Activated CD4-positive, alpha-beta memory T cell treated with anti-CD3 and anti-CD28 coated beads, Interleukin-2, amount 10 ng/mL, durations not matched to agents 7 days and 5 days (primary cell): ENCODE measurements around the gene EVC2. TPM values are rescaled to one million over a fixed set of nuclear protein-coding genes. Genes with fewer than 3 reads are reported as not detected.
A peak's percentile ranks its signal among the peaks of the same experiment; 100 is the strongest.

ENCODE experiments used
- CTCF ChIA-PET: fragments of 350-600 bp; sonication (Branson Sonifier 250); formaldehyde crosslinking; loops from one replicate; lab custom pipeline; 2021; ENCODE audit warnings: antibody characterized with exemption, inconsistent platforms; lab: Charles Lee
- POLR2A ChIA-PET: fragments of 350-600 bp; sonication (Branson Sonifier 250); formaldehyde crosslinking; loops from one replicate; lab custom pipeline; 2021; ENCODE audit warnings: antibody characterized with exemption; lab: Charles Lee
- DNase-seq: peaks from one replicate; pipeline ENCODE4 v3.0.0-alpha.2; 2020
- H3K27ac Mint-ChIP-seq: one replicate; pipeline ENCODE4 v1.8.0; 2021; ENCODE audit warnings: mild to moderate bottlenecking, mixed read lengths
- H3K27me3 Mint-ChIP-seq: one replicate; pipeline ENCODE4 v1.8.0; 2021; ENCODE audit warnings: mixed read lengths
- H3K36me3 Mint-ChIP-seq: one replicate; pipeline ENCODE4 v1.8.0; 2021; ENCODE audit warnings: low read depth, mixed read lengths
- H3K4me1 Mint-ChIP-seq: one replicate; pipeline ENCODE4 v1.8.0; 2021; ENCODE audit warnings: mixed read lengths
- H3K4me3 Mint-ChIP-seq: one replicate; pipeline ENCODE4 v1.8.0; 2021; ENCODE audit warnings: mild to moderate bottlenecking, mixed read lengths
- H3K9me3 Mint-ChIP-seq: one replicate; pipeline ENCODE4 v1.8.0; 2021; ENCODE audit warnings: mixed read lengths
- total RNA-seq, 2 experiments: library from RNA; stranded (reverse); gene quantifications; one replicate each; pipeline ENCODE4 v1.2.3, GENCODE V29; 2021

Gene EVC2, protein sequence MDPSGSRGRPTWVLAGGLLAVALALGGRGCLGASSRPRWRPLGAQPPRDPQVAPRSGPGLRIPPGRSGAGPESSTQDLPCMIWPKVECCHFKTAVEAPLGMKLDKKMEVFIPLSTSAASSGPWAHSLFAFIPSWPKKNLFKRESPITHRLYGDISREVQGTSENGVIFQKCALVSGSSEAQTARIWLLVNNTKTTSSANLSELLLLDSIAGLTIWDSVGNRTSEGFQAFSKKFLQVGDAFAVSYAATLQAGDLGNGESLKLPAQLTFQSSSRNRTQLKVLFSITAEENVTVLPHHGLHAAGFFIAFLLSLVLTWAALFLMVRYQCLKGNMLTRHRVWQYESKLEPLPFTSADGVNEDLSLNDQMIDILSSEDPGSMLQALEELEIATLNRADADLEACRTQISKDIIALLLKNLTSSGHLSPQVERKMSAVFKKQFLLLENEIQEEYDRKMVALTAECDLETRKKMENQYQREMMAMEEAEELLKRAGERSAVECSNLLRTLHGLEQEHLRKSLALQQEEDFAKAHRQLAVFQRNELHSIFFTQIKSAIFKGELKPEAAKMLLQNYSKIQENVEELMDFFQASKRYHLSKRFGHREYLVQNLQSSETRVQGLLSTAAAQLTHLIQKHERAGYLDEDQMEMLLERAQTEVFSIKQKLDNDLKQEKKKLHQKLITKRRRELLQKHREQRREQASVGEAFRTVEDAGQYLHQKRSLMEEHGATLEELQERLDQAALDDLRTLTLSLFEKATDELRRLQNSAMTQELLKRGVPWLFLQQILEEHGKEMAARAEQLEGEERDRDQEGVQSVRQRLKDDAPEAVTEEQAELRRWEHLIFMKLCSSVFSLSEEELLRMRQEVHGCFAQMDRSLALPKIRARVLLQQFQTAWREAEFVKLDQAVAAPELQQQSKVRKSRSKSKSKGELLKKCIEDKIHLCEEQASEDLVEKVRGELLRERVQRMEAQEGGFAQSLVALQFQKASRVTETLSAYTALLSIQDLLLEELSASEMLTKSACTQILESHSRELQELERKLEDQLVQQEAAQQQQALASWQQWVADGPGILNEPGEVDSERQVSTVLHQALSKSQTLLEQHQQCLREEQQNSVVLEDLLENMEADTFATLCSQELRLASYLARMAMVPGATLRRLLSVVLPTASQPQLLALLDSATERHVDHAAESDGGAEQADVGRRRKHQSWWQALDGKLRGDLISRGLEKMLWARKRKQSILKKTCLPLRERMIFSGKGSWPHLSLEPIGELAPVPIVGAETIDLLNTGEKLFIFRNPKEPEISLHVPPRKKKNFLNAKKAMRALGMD
- 1 to 10 TPM; 2.2 TPM for total RNA-seq

DNA sequence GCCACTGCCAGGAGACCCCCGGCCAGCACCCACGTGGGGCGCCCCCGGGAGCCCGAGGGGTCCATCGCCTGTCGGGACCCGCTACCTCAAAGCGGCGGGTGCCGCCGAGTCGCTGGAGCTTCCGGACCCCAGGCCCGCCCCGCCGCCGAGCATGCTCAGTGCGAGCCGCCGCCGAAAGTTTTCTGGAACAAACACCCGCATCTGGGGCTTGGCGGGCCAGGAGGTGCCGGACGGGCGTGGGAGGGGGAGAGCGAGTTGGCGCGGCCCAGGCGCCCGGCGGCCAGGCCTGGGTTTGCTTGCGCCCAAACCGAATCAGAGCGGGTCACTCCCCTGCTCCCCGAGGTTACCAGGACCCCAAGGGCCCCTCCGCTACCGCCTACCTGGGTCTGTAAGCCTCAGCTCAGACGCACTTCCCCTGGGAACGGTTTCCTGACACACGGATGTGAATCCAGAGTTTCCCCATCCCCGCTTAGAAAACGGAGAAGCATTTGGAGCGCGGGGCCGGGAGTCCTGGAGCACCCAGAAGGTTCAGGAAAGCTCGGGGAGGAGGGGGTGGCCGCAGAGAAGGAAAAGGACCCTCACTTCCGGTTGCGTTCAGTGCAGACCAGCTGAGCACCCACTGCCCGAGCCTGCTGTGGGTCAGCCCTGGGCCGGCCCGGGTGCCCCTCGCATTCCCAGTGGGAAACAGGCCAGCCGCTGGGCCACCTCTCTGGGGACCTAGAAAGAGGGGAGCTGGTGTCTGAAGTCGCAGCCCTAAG is at the start of gene EVC2:
Gene EVC2 (minus strand): TSS at position 111 of the 758 bp plus-strand sequence. CDS start 46 bp downstream, at position 65.
- POLR2A ChIA-PET = no interaction called here
- Mint-ChIP-seq H3K4me1 (peaks cover 26% of the 10 kb centered on the region), H3K9me3 (peaks cover 5% of the 10 kb centered on the region), H3K27me3 (peaks cover 39% of the 10 kb centered on the region), H3K27ac (no peak within 1 kb of the TSS), H3K36me3 (peaks cover 6% of the 10 kb centered on the region), H3K4me3 (peak within 1 kb of the TSS; percentile 63)
- peak; percentile 47 for DNase-seq
- CTCF ChIA-PET = no interaction called here

DNA sequence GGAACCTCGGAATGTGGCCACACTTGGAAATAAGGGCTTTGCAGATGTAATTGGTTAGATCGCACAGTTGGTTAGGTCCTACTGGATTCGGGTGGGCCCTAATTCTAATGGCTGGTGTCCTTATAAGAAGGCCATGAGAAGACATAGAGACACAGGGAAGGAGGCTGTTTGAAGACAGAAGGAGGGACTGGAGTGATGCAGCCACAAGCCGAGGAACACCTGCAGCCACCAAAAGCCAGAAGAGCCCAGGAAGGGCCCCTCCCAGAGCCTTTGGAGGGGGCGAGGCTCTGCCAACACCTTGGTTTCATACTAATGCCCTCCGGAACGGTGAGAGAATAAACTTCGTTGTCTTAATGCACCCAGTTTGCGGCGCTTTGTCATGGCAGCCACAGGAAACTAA is 49.6 kb upstream of the EVC2 start:
- peak; percentile 10 for DNase-seq
- Mint-ChIP-seq H3K9me3 (no peaks in the 10 kb centered on the region), H3K4me1 (peaks cover 14% of the 10 kb centered on the region), H3K27me3 (no peaks in the 10 kb centered on the region), H3K36me3 (no peaks in the 10 kb centered on the region), H3K27ac (no peak overlapping the region), H3K4me3 (no peak overlapping the region)
- CTCF ChIA-PET = no interaction called here
- POLR2A ChIA-PET = no interaction called here

DNA sequence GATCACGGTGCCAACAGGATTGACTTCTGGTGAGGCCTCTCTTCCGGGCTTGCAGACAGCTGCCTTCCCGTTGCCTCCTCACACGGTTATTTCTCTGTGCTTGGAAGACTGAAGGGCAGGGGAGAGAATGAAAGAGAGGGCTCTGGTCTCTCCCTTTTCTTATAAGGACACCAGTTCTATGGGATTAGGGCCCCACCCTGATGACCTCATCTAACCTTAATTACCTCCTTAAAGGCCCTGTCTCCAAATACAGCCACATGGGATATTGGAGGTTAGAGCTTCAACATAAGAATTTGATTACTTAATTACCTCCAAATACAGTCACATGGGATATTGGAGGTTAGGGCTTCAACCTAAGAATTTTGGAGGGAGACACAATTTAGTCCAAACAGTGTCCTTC is 49.2 kb upstream of the EVC2 start:
- H3K27ac Mint-ChIP-seq = no peak overlapping the region
- no peaks in the 10 kb centered on the region for H3K27me3 Mint-ChIP-seq
- no peaks in the 10 kb centered on the region for H3K36me3 Mint-ChIP-seq
- H3K4me1 Mint-ChIP-seq = peaks cover 14% of the 10 kb centered on the region
- ChIA-PET POLR2A (no interaction called here), CTCF (no interaction called here)
- DNase-seq = no peak
- H3K9me3 Mint-ChIP-seq = no peaks in the 10 kb centered on the region
- H3K4me3 Mint-ChIP-seq = no peak overlapping the region

DNA sequence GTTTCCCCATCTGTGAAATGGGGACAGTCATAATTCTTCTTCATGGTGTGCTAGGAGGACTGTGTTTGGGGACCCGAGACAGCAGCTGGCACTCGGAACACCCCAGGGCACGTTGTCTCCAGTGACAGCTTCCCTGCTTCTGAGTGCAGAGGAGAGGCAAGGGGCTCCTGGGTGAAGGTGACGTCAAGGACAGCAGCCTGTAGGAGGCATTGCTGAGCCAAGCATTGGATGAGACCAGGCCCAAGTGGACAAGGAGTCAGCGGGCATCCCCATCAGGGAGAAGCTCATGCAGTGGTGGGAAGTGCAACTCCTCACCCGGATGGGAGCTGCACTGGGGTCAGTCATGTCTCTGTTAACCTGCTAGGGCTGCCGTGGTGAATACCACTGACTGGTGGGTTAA is 48.7 kb upstream of the EVC2 start:
- Mint-ChIP-seq H3K27ac (no peak overlapping the region), H3K9me3 (no peaks in the 10 kb centered on the region), H3K36me3 (no peaks in the 10 kb centered on the region), H3K4me3 (no peak overlapping the region), H3K27me3 (no peaks in the 10 kb centered on the region), H3K4me1 (peaks cover 14% of the 10 kb centered on the region)
- ChIA-PET CTCF (no interaction called here), POLR2A (no interaction called here)
- peak; percentile 11 for DNase-seq

DNA sequence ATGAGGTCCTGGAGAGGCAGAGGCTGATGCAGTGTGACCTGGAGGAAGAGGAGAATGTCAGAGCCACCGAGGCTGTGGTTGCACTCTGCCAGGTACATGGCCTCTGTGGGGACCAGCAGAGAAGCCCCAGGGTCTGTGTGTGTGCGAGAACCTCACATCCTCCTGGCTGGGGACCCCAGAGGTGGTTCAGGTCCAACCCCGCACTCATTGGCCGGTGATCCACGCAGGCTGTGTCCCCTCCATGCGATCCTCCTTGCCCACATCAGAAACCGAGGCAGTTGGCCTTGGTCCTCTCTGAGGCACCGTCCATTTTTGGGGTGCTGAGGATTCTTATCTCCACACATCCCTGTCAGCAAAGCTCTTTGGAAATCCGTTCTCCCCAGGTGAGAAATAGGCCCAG is 47.9 kb upstream of the EVC2 start:
- CTCF ChIA-PET = no interaction called here
- Mint-ChIP-seq H3K27ac (no peak overlapping the region), H3K4me1 (peaks cover 14% of the 10 kb centered on the region), H3K9me3 (no peaks in the 10 kb centered on the region), H3K27me3 (no peaks in the 10 kb centered on the region), H3K36me3 (no peaks in the 10 kb centered on the region), H3K4me3 (no peak overlapping the region)
- DNase-seq = no peak
- POLR2A ChIA-PET = no interaction called here

DNA sequence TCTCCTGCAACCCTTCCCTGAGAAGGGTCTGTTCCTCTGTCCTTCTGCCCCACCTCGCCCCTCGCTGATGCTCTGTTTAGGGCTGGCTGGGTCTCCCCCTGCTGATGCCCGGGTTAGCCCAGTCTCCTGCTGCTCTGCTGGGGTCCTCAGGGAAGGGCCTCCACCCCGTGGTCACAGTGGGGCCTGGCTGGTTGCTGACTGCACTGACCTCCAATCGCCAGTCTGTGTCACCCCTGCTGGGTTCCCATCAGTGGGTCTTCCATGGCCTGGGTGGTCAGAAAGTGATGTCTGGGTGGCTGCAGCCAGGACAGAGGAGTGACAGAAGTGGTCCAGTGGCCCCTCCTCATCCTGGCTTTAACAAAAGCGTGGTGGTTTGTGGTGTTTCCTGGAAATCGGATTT is 47.3 kb upstream of the EVC2 start:
- ChIA-PET POLR2A (no interaction called here), CTCF (no interaction called here)
- H3K27me3 Mint-ChIP-seq = no peaks in the 10 kb centered on the region
- H3K4me3 Mint-ChIP-seq = no peak overlapping the region
- DNase-seq = no peak
- H3K9me3 Mint-ChIP-seq = no peaks in the 10 kb centered on the region
- H3K36me3 Mint-ChIP-seq = no peaks in the 10 kb centered on the region
- no peak overlapping the region for H3K27ac Mint-ChIP-seq
- H3K4me1 Mint-ChIP-seq = peaks cover 14% of the 10 kb centered on the region

DNA sequence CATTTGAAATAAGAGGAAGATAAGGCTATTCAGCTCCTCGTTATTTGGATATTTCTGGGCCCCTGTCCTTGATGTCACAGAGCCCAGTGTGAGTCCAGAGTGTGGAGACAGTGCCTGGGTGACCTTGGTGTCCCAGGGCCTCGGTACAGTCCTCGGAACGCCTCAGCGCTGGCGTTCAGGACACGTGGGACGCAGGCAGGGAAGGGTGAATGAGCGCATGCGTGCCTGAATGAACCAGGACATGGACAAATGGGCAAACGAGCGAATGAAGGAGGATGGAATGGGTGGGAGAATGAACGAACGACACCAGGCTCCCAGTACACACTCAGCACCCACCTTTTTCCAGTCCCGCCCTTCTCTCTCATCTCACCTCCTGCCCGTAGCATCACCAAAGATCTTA is 46.8 kb upstream of the EVC2 start:
- POLR2A ChIA-PET = no interaction called here
- Mint-ChIP-seq H3K4me1 (peaks cover 14% of the 10 kb centered on the region), H3K27ac (no peak overlapping the region), H3K27me3 (no peaks in the 10 kb centered on the region), H3K4me3 (no peak overlapping the region), H3K36me3 (no peaks in the 10 kb centered on the region), H3K9me3 (no peaks in the 10 kb centered on the region)
- DNase-seq = no peak
- CTCF ChIA-PET = no interaction called here

DNA sequence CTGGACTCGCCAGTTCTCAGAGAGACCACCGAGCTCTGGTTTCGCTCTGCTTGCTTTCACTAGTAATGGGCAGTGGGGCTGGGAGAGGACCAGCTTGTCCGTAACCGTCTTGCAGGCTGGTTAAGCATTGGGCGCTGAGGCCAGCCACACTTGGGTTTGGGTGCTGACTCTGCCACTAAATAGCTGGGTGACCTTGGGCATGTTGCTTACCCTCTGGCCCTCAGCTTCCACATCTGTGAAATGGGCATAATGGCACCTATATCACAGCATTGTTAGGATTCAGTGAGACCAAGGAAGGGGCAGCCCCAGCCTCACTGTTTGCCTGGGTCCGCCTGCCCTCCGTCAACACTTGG is 46.1 kb upstream of the EVC2 start:
- ChIA-PET POLR2A (no interaction called here), CTCF (no interaction called here)
- no peak for DNase-seq
- Mint-ChIP-seq H3K9me3 (no peaks in the 10 kb centered on the region), H3K4me3 (no peak overlapping the region), H3K27me3 (no peaks in the 10 kb centered on the region), H3K4me1 (peaks cover 14% of the 10 kb centered on the region), H3K36me3 (no peaks in the 10 kb centered on the region), H3K27ac (no peak overlapping the region)

DNA sequence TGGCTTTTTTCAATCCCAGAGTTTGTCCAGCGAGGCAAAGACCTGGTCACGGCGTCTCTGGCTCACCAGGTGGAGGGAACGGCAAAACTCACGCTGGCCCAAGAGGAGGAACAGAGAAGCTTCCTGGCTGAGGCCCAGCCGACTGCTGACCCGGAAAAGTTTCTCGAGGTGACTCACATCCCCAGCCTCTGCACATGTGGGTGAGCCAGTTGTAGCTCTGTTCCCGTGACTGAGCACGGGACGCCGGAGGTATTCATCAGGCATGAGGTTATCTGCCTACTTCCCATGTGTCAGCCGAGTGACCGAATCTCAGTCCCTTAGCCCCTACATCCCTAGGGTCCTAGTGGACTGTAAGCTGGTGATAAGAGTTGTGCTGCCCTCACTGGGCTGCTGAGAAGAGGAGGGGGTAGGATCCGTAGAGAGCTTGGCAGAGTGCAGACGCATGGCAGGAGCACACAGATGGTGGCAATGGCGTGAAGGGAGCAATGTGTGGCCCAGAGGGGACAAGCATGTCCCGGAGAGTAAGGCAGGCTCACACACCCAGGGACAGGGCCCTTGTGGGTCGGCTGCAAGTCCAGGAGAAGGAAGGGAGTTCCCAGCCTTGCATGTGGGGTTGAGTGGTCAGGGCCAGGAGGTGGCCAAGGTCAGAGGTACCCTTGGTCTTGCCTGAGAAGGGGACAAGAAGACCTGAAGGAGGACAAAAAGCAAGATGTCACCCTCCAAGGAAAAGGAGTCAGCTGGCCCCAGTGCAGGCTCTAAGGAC is 45.6 kb upstream of the EVC2 start:
- ChIA-PET POLR2A (no interaction called here), CTCF (no interaction called here)
- Mint-ChIP-seq H3K27ac (no peak overlapping the region), H3K27me3 (no peaks in the 10 kb centered on the region), H3K4me1 (peaks cover 11% of the 10 kb centered on the region), H3K4me3 (no peak overlapping the region), H3K36me3 (no peaks in the 10 kb centered on the region), H3K9me3 (no peaks in the 10 kb centered on the region)
- no peak for DNase-seq

DNA sequence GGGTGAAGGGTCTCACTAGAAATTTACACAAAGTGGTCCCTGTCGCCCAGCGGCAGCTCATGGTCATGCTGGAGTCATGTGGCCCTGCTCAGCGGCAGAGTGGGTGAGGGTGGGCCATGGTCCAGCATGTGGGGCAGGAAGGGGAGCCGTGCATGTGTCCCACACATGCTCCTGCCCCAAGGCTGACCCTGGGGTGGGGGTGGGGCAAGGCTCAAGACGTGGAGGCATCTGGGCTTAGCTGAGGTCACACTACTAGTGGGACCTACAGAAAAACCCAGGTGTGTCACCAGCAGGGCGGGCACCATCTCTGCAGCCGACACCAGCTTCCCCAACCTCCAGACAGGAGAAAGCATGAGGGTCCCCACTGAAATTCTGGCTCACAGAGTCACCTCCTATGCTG is 45.0 kb upstream of the EVC2 start:
- ChIA-PET POLR2A (no interaction called here), CTCF (no interaction called here)
- Mint-ChIP-seq H3K9me3 (no peaks in the 10 kb centered on the region), H3K4me3 (no peak overlapping the region), H3K27ac (no peak overlapping the region), H3K36me3 (no peaks in the 10 kb centered on the region), H3K27me3 (no peaks in the 10 kb centered on the region), H3K4me1 (peaks cover 6% of the 10 kb centered on the region)
- no peak for DNase-seq

DNA sequence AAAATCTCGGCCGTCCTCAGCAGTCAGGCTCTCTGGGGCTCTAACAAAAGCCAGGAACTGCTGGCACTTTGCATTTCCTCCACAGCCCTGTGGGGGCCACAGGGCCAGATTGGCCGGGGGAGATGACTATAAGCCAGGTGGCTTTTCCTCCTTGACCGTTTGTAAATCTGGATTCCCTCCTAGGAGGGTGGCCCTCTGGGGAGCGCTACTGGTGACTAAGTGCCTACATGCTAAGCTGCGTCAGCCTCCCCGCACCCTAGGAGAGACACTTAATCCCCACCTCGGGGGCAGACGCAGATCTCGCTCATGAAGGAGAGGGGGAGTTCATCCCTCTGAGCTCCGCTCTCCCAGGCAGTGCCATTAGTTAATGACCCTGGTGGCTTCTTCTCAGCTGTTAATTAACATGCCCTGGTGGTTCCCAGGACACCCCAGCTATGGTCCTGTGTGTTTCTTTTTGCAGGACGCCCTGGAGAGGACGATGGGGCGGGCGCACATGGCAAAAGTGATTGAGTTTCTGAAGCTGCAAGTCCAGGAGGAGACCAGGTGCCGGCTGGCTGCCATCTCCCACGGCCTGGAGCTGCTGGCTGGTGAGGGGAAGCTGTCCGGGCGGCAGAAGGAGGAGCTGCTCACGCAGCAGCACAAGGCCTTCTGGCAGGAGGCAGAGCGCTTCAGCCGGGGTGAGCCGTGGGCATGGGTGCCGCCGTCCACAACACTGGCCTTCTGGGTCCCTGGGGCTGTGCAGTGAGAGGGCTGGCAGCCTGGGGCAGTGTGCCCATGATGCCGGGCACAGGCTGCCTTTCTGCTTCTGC is 44.2 kb upstream of the EVC2 start:
- POLR2A ChIA-PET = no interaction called here
- DNase-seq = no peak
- H3K27ac Mint-ChIP-seq = no peak overlapping the region
- H3K27me3 Mint-ChIP-seq = no peaks in the 10 kb centered on the region
- CTCF ChIA-PET = no interaction called here
- no peaks in the 10 kb centered on the region for H3K4me1 Mint-ChIP-seq
- H3K9me3 Mint-ChIP-seq = no peaks in the 10 kb centered on the region
- no peaks in the 10 kb centered on the region for H3K36me3 Mint-ChIP-seq
- no peak overlapping the region for H3K4me3 Mint-ChIP-seq
